Neural crest cell (in vitro differentiated cells): ENCODE results near the gene ASPHD1. TPM values are rescaled to one million over a fixed set of nuclear protein-coding genes. Genes with fewer than 3 reads are reported as not detected.
A peak's percentile ranks its signal among the peaks of the same experiment; 100 is the strongest.

Experiments used
- DNase-seq: peaks from one replicate; pipeline ENCODE4 v3.0.0; 2021; ENCODE audit warnings: low read depth, mixed read lengths, low spot score
- H3K27ac Mint-ChIP-seq: one replicate; pipeline ENCODE4 v1.8.0; 2021; ENCODE audit warnings: mild to moderate bottlenecking, mixed read lengths; ENCODE audit not compliant: unreplicated experiment
- H3K27me3 Mint-ChIP-seq: 2 replicates; pipeline ENCODE4 v1.8.0; 2021; ENCODE audit warnings: low read depth, mild to moderate bottlenecking, mixed read lengths
- H3K36me3 Mint-ChIP-seq: 2 replicates; pipeline ENCODE4 v1.8.0; 2021; ENCODE audit warnings: low read depth, mild to moderate bottlenecking, mixed read lengths
- H3K4me1 Mint-ChIP-seq: 2 replicates; pipeline ENCODE4 v1.8.0; 2021; ENCODE audit warnings: mixed read lengths
- H3K4me3 Mint-ChIP-seq: one replicate; pipeline ENCODE4 v1.8.0; 2021; ENCODE audit warnings: mild to moderate bottlenecking, mixed read lengths
- H3K9me3 Mint-ChIP-seq: 2 replicates; pipeline ENCODE4 v1.8.0; 2021; ENCODE audit warnings: mixed read lengths
- total RNA-seq: library from RNA; stranded (reverse); gene quantifications from 2 replicates; pipeline ENCODE4 v1.2.1, GENCODE V29; 2021
- TF ChIP-seq, protein P1 (sequence below): fragments of 200-600 bp; sonication (generic); conservative IDR thresholded peaks from 2 replicates; pipeline ENCODE4 v1.5.0; 2021; ENCODE audit warnings: antibody characterized with exemption, mild to moderate bottlenecking

ASPHD1 gene
- total RNA-seq, 1 donor from 2014 or later = 2.8 TPM

DNA sequence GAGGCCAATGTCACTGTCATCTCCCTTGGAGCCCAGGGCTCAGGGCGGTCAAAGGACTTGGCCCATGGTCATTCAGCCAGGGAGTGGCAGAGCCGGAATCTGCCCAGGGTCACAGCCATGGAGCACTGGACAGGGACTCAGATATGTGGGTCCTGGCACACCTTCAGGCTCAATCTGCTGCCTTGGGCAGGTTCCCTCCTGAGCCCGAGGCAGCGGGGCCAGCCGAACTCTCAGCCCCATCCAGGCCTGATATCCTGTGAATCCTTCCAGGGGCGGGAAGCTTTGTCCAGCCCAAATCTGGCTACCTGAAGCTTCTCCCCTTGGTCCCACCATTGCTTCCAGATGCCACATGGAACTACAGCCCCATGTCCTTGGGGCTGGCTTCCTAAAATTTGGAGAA is 25.1 kb upstream of the ASPHD1 start:
- no peak for DNase-seq
- peaks cover 5% of the 10 kb centered on the region for H3K4me1 Mint-ChIP-seq
- H3K4me3 Mint-ChIP-seq = no peak overlapping the region
- H3K27ac Mint-ChIP-seq = no peak overlapping the region
- peaks cover 4% of the 10 kb centered on the region for H3K9me3 Mint-ChIP-seq
- H3K27me3 Mint-ChIP-seq = peaks cover 54% of the 10 kb centered on the region
- TF ChIP-seq, protein P1, sequence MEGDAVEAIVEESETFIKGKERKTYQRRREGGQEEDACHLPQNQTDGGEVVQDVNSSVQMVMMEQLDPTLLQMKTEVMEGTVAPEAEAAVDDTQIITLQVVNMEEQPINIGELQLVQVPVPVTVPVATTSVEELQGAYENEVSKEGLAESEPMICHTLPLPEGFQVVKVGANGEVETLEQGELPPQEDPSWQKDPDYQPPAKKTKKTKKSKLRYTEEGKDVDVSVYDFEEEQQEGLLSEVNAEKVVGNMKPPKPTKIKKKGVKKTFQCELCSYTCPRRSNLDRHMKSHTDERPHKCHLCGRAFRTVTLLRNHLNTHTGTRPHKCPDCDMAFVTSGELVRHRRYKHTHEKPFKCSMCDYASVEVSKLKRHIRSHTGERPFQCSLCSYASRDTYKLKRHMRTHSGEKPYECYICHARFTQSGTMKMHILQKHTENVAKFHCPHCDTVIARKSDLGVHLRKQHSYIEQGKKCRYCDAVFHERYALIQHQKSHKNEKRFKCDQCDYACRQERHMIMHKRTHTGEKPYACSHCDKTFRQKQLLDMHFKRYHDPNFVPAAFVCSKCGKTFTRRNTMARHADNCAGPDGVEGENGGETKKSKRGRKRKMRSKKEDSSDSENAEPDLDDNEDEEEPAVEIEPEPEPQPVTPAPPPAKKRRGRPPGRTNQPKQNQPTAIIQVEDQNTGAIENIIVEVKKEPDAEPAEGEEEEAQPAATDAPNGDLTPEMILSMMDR = no peak
- H3K36me3 Mint-ChIP-seq = no peaks in the 10 kb centered on the region

DNA sequence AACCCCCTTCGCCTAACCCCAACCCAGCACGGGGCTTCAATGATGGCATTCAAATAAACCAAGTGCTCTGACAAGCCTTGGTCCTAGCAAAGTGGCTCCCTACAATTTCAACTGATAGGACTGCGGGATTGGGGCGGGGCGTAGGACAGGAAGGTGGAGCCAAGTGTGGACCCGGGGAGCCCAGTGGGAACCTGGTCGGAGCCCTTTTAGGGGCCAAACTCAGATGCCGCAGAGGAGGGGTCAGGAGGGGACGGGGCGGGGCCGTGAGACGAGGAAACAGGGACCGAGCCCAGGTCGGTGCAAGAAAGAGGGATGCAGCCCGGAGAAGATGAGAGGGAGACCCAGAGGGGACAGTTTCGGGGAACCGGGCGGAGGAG is 24.1 kb upstream of the ASPHD1 start:
- Mint-ChIP-seq H3K4me3 (no peak overlapping the region), H3K27me3 (peaks cover 57% of the 10 kb centered on the region), H3K27ac (no peak overlapping the region), H3K9me3 (peaks cover 4% of the 10 kb centered on the region), H3K36me3 (no peaks in the 10 kb centered on the region), H3K4me1 (peaks cover 5% of the 10 kb centered on the region)
- TF ChIP-seq, protein P1 = no peak
- no peak for DNase-seq

DNA sequence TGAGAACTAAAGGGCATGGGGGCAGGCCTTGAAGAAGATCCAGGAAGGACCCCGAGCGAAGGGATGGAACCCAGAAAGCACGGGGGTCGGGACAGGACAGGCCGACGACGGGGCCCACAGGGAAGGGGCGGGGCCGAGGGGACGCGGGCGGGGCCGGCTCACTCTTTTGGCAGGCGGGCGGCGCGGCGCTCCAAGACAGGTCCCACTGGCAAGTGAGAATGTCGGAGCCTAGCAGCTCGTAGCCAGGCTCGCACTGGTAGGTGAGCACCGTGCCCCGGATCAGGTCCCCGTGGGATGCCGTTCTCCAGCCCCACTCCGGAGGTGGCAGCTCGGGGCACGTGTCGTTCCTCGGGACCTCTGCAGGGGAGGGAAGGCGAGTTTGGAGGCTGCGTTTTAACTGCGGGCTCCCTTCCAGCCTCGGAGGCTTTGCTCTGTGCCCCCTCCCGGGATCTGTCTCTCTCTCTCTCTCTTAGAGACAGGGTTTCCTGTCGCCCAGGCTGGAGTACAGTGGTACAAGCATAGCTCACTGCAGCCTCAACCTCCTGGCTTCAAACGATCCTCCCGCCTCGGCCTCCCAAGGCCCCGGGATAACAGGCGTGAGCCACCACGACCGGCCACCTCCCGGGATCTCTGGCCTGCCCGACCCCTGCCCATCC is 23.6 kb upstream of the ASPHD1 start:
- peaks cover 57% of the 10 kb centered on the region for H3K27me3 Mint-ChIP-seq

DNA sequence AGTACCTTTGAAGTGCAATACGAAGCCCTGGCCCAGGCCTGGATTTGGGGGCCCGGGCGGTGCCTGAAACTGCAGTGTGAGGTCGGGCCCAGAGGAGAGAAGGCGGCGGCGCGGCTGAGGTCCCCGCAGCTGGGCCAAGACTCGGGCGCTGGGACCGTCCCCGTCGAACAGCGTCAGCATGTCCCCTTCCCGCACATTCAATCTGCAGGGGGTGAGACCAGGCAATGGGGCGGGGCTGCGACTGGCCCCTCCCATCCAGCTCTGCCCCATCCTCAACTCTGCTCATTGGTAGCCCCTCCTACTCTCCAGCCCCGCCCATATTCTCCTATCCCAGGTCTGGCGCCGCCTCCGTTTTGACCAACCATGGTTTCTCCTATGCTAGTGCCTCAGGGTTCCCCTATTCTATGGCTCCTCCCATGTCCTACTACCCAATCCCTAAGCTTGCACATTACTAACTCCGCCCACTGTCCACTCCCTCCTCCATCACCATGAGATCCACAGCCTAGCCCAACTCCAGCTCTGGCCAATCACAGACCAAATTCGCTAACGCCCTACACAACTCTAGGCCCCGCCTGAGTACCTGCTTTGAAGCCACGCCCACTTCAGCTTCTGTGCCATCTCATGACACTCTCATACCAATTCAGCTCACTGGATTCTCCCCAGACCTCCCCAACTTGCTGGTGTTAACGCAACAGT is 22.9 kb upstream of the ASPHD1 start:
- TF ChIP-seq, protein P1 = no peak
- Mint-ChIP-seq H3K4me3 (peak overlapping the region; percentile 39), H3K36me3 (no peaks in the 10 kb centered on the region), H3K27ac (no peak overlapping the region), H3K27me3 (peaks cover 57% of the 10 kb centered on the region), H3K9me3 (peaks cover 4% of the 10 kb centered on the region), H3K4me1 (peaks cover 5% of the 10 kb centered on the region)
- no peak for DNase-seq

More for the DNA sequence above, 23.6 kb upstream of the ASPHD1 start:
- no peaks in the 10 kb centered on the region for H3K36me3 Mint-ChIP-seq
- DNase-seq = no peak
- TF ChIP-seq, protein P1 = no peak
- peaks cover 5% of the 10 kb centered on the region for H3K4me1 Mint-ChIP-seq
- no peak overlapping the region for H3K27ac Mint-ChIP-seq
- H3K9me3 Mint-ChIP-seq = peaks cover 4% of the 10 kb centered on the region
- H3K4me3 Mint-ChIP-seq = no peak overlapping the region

DNA sequence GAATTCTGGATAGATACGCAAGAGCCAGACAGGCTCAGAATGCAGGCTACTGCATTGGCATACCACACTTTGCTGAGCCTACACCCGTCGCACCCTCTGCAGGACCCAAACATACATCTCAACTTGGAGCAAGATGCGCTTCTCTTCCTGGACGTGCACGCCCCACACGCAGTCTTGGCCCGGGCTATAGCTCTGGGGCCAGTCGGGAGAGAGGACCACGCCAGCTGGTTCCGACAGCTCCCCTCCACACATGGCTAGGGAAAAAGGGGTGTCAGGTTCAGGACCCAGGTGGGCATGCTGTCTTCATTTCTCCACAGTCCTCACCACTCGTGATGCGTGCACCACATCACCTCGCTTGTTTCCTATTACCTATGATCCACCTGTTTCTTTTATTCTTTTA is 22.1 kb upstream of the ASPHD1 start:
- peaks cover 61% of the 10 kb centered on the region for H3K27me3 Mint-ChIP-seq
- H3K4me1 Mint-ChIP-seq = peaks cover 5% of the 10 kb centered on the region
- TF ChIP-seq, protein P1 = no peak
- no peak overlapping the region for H3K27ac Mint-ChIP-seq
- peaks cover 4% of the 10 kb centered on the region for H3K9me3 Mint-ChIP-seq
- H3K36me3 Mint-ChIP-seq = no peaks in the 10 kb centered on the region
- no peak overlapping the region for H3K4me3 Mint-ChIP-seq
- DNase-seq = no peak
